Suppressor macrophage (primary cell): ENCODE data around the gene CDC42BPA.
"Not testable (repeated sequence)": the region's sequence is repeated elsewhere in the genome, so short reads cannot be mapped to it uniquely, and the experiment has no call there.

Experiments
- DNase-seq, 4 experiments: peaks; one replicate each; pipeline ENCODE4 v3.0.0-alpha.2; 2020 to 2022

Gene CDC42BPA

GRCh38 chr1:227042292-227042691 is 276.0 kb downstream of the CDC42BPA start:
- no peak for DNase-seq

GRCh38 chr1:227038401-227038800 is 279.9 kb downstream of the CDC42BPA start:
- DNase-seq: no peak

GRCh38 chr1:227037121-227037520 is 281.2 kb downstream of the CDC42BPA start:
- DNase-seq: no peak

- DNase-seq: no peak
These were observed 283.0 kb downstream of the CDC42BPA start for GRCh38 chr1:227035316-227035715.

- DNase-seq: no peak
These were observed 284.4 kb downstream of the CDC42BPA start for GRCh38 chr1:227033880-227034279.

GRCh38 chr1:227032396-227032795 is 285.9 kb downstream of the CDC42BPA start:
- DNase-seq: no peak

GRCh38 chr1:227016990-227017389 is 301.3 kb downstream of the CDC42BPA start:
- no peak for DNase-seq

- no peak for DNase-seq
These were observed 307.6 kb downstream of the CDC42BPA start for GRCh38 chr1:227010645-227011044.

- no peak for DNase-seq
These were observed 308.4 kb downstream of the CDC42BPA start for GRCh38 chr1:227009937-227010336.

- no peak for DNase-seq
These were observed 312.0 kb downstream of the CDC42BPA start for GRCh38 chr1:227006226-227006796.

- DNase-seq: no peak
These were observed 313.5 kb downstream of the CDC42BPA start for GRCh38 chr1:227004796-227005195.

- DNase-seq: no peak
These were observed 315.1 kb downstream of the CDC42BPA start for GRCh38 chr1:227003165-227003564.

GRCh38 chr1:227002531-227003049 is 315.7 kb downstream of the CDC42BPA start:
- peak in 3 of 4 experiments; percentile 20 to 45 (median 31) for DNase-seq

GRCh38 chr1:226999579-226999978 is 318.7 kb downstream of the CDC42BPA start:
- DNase-seq: not testable (repeated sequence)

GRCh38 chr1:226995365-226996332 is 322.6 kb downstream of the CDC42BPA start:
- DNase-seq: no peak

- no peak for DNase-seq
These were observed 323.5 kb downstream of the CDC42BPA start for GRCh38 chr1:226994586-226995364.

- no peak for DNase-seq
These were observed 324.3 kb downstream of the CDC42BPA start for GRCh38 chr1:226993814-226994585.

- no peak for DNase-seq
These were observed 326.4 kb downstream of the CDC42BPA start for GRCh38 chr1:226991920-226992319.

GRCh38 chr1:226990133-226990716 is 328.1 kb downstream of the CDC42BPA start:
- peak; percentile 40 to 73 (median 58) for DNase-seq

- peak in 2 of 4 experiments; percentile 42 to 46 for DNase-seq
These were observed 329.0 kb downstream of the CDC42BPA start for GRCh38 chr1:226989085-226989920.

- DNase-seq: peak in 1 of 4 experiments; percentile 17
These were observed 330.0 kb downstream of the CDC42BPA start for GRCh38 chr1:226988334-226988666.
